ENCODE measurements around the gene ZNF600.
"Not testable (repeated sequence)": the region's sequence is repeated elsewhere in the genome, so short reads cannot be mapped to it uniquely, and the experiment has no call there.

GRCh38 chr19:52745919-52746318 is 40.7 kb downstream of the ZNF600 start:
- TF ChIP-seq CTCF, EP300, POLR2AphosphoS5, POLR2A (IDR thresholded peaks at IDR 0.05): not testable (repeated sequence)

Data from suprapubic skin (tissue), 4 donors.